HG03280 (cell line): Measurements from ENCODE around the gene ZNF746.
"Not testable (repeated sequence)": the region's sequence is repeated elsewhere in the genome, so short reads cannot be mapped to it uniquely, and the experiment has no call there.

Experiments
- ATAC-seq: cut with Tn5 transposase; IDR thresholded peaks from one replicate; pipeline ENCODE4 v1.9.1; 2021; ENCODE audit warnings: mild to moderate bottlenecking, moderate library complexity; ENCODE audit not compliant: unreplicated experiment

ZNF746 gene

DNA sequence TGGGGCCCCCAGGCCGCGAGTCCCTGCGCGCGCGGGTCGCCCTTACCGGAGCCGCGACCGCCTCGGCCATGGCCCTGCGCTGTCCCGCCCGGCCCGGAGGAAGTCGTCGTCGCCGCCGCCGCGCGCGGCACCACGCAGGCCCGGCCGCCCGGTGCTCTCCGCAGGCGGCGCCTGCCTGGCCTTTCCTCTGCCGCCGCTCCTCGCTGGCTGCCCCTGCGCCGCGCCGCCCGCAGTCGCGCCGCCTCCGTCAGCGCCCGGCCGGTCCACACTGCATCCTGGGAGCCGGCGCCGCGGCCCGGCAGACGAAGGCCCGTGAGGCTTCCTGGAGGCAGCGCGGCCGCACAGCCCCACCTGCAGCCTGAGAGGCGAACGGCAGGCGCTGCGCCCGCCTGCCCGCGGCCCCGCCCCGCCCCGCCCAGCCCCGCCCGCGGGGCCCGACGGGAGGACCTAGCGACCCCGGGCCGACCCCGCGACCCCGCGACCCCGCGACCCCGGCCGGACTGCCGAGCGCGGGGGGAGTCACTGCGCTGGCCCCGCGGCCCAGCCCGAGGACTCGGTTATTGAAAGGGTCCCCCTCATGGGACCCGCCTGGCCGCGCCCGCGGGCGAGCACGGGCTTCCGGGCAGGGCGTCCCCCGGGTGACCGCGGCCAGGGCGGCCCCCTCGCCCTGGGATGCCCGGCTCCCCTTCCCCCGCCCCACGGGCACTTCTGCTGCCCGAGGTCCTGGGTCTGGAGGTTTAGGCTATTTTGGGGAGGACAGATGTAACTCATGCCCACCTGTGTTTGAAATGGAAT is at the start of gene ZNF746:
Gene ZNF746 (minus strand): TSS at position 343 of the 795 bp plus-strand sequence. CDS start 273 bp downstream, at position 70.
- peak; percentile 97 for ATAC-seq

DNA sequence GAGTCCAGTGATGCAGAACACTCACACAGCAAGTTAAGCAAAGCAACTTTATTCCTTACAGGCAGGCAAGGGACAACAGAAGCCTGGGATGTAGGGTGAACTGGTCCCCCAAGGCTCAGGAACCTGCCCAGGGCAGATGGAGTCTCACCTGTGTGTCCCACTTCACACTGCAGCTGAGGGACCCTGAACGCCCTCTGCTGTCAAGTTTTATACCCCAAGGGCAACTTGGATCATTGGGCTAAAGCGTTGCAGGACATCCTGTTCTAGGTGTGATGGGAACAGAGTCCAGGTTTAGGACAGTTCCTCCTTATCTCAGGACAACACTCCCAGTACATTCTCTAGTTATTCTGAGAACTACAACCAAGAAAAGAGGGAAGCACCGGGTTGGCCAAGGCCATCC is 49.5 kb upstream of the ZNF746 start:
- ATAC-seq, result no peak

DNA sequence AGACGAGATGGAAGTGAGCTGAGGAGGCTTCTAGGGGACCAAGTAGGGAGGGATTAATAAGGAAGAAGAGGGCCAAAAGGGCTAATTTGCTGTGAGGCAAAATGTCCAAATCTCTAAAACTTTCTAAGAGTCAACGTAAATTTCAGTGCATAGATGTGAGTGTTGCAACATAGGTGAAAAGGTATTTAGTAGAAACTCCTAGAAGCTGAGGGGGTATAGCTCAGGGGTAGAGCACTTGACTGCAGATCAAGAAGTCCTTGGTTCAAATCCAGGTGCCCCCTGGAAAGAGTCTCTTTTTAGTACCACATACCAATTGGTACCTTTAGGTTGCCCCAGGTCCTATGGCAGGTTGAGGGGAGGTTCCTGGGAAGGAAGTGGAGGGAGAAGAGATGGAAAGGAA is 48.7 kb upstream of the ZNF746 start:
- ATAC-seq, result no peak

DNA sequence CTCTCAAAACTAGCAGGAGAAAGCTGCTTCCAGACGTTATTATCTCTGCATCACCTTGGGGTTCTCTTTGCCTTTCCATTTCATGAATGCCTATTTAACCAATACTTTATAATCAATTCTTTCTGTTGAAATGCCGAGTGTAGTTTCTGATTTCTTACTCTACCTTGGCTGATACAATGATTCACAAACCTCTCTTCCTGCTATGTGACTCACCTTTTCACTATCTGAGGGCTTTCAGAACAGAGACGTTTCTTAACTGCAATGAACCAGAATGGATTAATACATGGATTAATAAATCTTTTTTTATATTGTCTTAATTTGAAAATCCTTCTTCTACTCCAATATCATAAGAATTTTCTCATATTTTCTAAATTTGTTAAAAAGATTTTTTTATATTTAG is 46.4 kb upstream of the ZNF746 start:
- no peak for ATAC-seq

DNA sequence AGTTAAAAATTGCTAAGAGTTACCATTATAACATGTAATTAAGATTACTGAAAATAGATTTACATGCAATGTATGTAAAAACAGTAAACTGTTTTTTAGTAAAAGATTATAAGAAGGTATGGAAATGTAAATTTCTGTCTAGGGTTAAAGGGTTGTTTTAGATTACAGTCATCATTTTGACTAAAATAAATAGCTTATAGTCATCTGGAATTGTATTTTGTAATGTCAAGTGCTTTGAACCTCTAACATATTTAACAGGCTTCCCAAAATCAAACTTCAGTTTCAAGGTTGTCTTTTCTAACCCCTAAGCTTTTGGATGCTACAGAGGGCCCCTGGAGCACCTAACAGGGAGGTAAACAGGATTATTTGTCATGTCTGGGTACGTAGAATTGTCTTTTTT is 35.0 kb upstream of the ZNF746 start:
- no peak for ATAC-seq

DNA sequence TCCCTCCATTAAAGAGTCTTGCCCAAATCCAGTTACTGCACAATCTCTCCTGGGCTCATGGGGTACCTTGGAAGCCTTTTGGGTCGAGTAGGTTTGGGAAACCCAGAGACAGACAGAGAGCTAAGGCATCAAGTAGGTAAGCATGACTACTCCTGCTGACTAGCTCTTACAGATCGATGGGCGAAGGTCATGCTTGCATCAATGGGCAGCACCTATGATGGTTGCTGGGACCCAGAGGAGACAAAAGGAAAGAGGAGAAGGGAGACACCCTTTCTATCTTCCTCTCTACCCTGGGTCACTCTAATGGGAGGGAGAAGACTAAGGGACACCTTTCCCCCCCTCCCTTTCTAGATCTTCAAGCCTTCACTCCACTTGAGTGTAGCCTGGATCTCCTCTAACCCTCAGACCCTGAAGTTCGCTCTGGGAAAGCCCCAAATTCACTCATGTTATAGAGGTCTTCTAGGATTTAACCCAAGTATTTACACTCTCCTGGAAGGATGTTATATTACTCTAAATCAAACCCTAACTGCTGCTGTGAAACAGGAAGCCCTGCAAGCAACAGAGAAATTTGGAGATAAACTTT is 31.6 kb upstream of the ZNF746 start:
- ATAC-seq, result no peak

DNA sequence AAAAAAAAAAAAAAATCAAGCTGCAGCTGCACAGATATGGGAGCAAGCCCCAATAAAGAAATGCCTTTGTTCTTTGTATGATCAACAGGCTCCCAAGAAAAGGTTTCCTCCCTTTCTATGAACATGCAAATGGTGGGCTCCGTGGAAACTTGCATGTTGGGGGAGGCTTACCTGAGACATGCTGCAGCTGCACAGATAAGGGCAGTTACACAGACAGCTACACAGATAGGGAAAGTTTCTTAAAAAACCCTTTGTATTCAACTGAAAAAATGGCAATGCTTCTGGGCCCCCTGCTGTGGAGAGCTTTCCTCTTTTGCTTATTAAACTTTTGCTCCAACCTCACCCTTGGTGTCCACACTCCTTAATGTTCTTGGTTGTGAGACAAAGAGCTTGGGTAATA is 29.8 kb upstream of the ZNF746 start:
- ATAC-seq, result no peak

DNA sequence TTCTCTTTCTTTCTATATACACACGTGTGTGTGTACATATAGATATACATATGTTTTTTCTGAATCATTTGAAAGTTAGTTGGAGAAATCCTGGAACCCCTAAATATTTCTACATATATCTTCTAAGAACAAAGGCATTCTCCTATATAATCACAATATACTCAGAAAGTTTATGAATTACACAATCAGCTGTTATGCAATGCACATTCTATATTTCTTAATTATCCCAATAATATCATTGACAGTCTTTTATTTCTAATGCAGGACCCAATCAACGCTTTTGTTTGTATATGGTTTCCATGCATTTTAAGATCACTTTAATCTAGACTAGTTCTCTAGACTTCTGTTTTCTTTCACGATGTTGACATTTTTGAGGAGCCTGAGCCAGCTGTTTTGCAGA is 27.7 kb upstream of the ZNF746 start:
- ATAC-seq, result no peak

DNA sequence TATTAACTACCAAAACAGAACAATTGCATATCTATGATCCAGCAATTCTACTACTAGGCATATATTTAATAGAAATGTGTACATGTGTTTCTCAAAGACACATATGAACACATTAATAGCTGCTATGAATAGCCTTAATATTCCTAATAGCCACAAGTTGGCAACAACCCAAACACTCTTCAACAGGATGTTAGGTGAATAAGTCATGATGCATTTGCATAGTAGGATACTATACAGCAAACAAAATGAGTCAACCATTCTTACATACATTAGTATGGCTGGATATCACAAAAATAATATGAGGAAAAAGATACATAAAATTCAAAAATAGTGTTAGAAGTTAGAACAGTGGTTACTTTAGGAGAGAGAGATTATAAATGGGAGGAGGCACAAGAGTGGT is 26.8 kb upstream of the ZNF746 start:
- ATAC-seq, result no peak

DNA sequence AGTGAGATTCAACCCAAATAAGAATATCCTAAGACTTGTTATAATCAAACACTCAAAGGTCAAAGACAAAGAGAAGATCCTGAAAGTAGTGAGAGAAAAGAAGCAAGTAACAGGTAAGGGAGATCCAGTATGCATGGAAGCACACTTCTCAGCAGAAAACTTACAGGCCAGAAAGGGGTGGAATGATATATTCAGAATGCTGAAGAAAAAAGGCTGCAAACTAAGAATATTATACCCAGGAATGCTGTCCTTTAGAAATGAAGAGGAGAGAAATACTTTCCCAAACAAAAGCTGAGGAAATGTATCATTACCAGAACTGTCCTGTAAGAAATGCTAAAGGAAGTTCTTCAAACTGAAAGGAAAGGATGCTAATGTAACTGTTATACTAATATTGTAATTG is 12.6 kb upstream of the ZNF746 start:
- no peak for ATAC-seq

DNA sequence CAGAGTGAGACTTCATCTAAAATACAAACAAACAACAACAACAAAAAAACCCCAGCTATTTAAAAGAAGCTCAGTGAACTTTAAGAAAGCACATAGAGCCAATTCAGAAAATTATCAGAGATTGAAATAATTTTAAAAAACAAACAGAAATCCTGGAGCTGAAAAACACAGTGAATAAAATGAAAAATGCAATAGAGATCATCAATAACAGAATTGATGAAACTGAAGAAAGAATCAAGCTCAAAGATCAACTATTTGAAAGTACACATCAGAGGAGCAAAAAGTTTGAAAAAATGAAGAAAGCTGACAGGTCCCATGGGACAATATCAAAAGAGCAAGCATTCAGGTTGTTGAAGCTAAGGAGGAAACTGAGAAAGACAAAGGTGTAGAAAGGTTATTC is 12.2 kb upstream of the ZNF746 start:
- no peak for ATAC-seq

DNA sequence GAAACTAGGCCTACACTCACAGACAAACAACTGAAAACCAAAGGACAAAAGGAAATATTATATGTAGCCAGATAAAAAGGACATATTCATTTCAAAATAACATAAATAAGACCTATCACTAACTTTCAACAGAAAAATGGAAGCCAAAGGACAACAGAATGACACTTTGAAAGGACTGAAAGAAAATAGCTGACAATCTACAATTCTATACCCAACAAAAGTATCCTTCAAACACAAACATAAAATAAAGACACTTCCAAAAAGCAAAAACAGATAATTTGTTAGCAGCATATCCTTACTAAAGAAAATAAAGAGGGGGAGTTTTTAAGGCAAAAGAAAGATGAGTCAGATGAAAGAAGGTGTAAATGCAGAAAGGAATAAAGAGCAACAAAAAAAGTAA is 7.9 kb upstream of the ZNF746 start:
- no peak for ATAC-seq

DNA sequence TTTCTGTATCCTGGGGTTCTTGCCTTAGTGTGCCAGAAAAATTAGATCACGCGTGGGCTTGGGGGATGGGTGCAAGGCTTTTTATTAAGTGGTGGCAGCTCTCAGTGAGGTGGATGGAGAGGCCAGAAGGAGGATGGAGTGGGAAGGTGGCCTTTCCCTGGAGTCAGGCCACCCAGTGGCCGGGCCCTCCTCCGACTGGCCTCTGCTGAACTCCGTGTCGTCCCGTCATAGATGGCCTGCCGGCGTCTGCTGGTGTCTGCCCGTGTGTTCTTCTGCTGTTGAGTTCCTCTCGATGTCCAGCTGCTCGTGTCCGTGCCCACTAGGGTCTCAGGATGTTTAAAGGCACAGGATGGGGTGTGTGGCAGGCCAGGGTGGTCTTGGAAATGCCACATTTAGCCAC is 4.0 kb upstream of the ZNF746 start:
- no peak for ATAC-seq

DNA sequence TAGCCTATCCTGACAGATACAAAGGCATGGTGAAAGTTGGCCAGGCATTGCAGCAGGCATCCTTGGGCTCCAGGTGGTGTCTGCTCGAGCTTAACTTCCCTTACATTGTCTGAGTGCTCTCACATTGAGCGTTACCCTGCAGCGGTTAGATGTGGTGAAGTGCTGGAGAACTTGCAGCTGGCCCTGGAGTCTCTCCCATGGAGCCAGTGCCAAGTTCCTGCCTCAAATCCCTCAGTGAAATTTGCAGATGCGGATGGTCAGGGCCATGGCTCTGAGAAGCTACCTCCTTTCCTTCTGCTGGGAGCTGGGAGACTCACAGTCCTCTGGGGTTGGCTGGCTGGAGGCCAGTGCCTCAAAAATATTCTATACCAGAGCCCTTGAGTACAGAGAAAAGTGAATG is 3.3 kb upstream of the ZNF746 start:
- no peak for ATAC-seq

DNA sequence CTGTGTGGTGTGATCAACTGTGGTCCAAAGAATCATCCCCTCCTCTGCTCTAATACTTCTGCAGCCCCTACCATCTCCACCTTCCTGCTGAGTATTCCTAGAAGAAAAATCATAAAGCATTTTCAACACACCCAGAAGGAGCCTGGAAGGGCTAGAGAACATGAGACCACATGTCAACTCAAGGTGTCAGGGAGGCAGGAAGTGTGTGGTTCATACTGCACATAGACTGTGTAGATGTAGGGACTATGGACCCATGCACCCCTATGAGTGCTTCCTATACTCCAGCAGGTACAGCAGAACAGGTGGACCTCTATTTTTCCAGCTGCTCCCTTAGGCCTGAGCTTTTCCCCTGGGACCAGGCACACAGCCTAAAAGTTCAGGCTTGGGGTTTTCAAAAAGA is 2.6 kb upstream of the ZNF746 start:
- no peak for ATAC-seq

DNA sequence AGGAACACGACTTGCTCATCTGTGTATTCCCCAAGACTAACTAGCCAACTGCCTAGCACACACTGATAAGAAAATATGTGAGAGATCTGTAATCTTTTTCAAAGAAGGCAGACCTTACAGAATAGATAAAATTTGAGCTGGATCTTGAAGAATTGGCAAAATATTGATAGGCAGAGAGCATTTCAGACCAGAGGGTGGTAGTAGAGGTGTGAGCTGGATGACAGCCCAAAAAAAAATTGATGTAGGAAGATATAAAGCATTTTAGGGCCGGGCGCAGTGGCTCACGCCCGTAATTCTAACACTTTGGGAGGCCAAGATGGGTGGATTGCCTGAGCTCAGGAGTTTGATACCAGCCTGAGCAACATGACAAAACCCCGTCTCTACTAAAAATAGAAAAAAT is 1.2 kb upstream of the ZNF746 start:
- no peak for ATAC-seq

DNA sequence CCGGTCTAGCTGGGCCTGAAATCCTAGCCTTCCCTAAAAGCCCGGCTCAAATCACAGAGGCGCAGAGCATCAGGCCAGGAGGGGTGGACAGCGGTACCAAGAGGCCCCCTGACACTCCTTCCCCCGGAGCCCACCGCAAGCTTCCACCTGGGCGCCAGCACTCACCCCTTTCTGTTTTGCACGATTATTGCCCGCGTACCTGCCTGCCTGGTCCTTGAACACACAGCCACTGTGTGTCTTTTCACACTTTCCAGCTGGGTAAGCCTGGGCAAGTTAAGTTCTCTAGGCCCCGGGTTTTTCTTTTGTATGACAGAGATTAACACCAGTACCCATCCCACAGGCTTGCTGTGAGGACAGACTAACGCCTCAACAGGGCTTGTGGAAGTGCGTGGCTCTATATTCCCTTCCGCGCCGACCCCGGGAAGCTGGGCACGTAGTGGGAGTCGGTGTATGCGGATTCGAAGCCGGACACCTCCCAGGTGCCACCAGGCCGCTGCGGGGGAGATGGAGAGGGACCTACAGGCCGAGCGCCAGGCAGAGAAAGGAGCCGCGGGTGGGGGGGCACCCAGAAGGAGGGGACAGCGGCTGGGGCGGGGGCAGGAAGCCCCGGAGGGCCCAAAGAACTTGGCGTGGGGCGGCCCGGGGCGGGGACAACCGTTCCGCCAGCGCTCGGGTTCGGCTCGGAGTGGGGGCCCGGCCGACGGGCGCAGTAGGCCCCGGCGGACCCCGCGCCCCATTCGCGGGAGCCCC is 792 bp downstream of the ZNF746 start:
- ATAC-seq, result peak; percentile 32

DNA sequence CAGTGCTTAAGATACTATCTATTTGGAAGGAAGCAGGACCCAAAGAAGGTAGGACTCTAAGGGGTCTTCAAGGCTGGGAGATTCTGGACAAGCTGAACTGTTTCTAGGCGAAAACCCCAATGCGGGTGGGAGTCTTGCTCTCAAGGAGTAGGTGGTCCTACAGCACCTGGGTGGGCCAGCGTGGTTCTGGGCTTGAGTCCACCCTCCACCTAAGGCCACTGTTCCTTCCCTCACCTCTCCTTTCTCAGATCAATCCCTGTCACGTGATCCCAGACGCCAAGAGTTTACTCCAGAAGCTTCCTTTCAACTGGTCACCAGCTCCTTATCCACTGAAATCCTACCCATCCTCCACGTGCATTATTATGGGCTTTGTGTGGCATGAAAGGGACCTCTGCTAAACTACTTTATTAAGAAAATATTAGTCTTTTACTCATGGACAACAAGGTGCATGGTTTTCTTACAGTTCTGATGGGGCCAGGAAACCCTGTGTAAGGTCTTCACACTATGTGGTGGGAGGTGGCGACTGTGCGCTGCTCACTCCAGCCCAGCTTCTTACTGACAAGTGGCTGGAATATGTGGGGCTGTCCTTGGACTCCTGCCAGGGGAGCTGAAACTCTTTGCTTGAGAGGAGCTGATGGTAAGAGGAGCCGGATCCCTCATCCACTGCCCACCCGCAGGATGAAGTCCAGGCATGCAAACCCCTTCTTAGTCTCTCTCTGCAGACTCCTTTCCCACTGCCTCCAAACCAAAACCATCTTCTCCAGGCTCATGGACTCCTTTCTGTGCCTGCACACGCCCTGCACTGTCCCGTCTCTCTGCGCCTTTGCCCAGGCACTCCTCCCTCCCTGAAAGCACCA is 1.6 kb downstream of the ZNF746 start:
- no peak for ATAC-seq

DNA sequence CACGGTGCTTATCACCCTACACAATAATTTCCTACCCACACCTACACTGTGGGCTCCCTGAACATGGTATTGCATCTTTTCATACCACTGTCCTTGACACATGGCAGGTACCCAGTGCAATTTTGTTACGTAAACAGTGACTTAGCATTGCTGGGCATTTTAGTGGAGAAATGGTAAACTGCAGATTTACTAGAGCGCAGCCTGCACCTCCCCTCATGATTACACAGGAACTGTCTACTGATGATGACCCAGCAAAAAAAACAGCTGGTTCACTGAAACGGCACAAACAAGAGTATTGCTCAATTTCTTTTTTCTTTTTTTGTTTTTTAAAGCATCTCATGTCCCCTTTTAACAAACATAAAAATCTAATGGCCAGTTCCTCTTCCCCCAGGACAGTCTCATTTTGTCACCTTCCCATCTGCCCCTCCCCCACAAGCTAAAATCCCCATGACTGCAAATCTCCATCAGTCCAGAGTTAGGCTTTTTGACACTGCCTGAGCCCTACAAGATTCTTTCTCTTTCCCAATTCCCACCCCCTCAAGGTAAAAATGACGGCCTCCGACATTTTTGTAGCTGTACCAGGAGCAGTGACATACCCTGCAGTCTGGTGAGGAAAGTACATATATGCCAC is 2.8 kb downstream of the ZNF746 start:
- no peak for ATAC-seq

DNA sequence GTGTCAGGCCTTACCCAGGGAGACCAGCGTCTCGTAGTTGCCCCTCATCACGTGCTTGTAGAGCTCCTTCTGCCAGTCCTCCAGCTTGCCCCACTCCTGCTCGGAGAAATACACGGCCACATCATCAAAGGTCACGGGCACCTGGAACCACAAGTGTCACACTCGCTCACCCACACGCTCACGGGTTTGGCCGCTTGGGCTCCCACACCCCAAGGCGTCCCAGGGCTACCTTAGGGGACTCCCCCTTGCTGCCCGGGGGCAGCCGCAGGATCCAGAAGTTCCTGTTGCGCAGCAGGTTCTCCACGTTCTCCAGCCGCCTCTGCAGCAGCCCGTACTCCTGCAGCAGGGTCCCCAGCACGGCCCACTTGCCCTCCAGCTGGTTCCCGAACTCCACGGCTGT is 3.6 kb downstream of the ZNF746 start:
- not testable (repeated sequence) for ATAC-seq

DNA sequence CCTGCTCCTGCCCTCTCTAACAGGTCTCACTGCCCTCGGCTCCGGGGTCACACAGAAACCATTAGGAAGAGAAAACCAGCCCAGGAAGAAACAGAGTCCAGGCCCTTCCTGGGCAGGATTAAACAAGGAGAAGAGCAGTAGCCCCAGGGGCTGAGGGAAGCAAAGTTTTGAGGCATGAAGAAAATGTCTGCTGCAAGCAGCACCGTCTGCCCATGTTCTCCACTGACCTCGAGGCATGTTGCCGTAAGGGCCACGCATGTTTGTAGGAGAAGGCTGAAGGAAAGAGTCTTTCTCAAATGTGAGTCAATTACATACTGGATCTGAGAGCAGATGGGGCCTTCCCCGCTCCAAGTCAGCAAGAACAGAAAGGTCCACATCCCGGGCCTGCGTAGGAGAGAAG is 4.2 kb downstream of the ZNF746 start:
- ATAC-seq, result no peak
